ENCODE measurements around the gene FOSL2.

Gene FOSL2

DNA sequence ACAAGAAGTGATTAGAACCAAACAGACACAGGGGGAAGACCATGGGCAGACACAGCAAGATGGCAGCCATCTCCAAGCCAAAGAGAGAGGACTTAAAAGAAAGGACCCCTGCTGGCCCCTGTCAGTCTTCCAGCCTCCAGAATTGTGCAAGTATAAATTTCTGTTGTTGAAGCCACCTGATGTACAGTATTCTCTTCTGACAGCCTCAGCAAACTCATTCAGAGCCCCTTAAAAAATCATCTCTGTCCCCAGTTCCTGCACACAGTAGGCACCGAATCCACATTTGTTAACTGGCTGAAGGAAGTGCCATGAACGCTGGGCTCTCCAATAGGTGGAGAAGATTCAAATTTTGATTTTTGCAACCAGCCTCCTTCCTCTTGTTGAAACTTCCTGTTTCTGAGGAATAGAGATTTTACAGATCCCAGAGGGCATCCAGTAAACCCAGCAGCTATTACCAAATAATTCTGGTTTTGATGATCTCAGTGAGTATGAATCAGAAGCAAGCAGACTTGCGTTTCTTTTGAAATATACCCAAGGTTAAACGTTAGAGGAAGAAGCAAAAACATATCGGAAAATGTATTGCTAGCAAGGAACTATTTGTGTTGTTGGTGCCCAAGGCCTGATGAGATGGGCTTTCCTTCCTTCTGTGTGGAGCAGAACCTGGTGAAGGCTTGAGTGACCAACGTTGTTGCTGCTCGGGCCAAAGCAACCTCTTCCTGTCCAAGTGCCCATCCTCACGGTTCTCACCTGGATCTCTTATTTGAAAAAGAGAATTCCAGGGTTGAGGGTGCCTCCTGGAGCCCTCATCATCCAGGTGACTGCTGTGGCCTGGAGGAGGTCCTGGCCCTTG is 55.5 kb downstream of the FOSL2 start:
- no peak overlapping the region for H3K9ac ChIP-seq (ENCODE audit: low read depth, low read length)
- no peak overlapping the region for H2AFZ ChIP-seq (ENCODE audit: low read depth, low read length)
- H3K27me3 ChIP-seq (ENCODE audit: insufficient read depth, low read length, poor library complexity): no peaks in the 10 kb centered on the region
- no peaks in the 10 kb centered on the region for H3K9me3 ChIP-seq (ENCODE audit: insufficient read depth, low read length, severe bottlenecking)
- TF ChIP-seq EZH2 (IDR thresholded peaks at IDR 0.05; ENCODE audit: borderline replicate concordance, low read depth, low read length, severe bottlenecking): no peak
- TF ChIP-seq, protein P1, sequence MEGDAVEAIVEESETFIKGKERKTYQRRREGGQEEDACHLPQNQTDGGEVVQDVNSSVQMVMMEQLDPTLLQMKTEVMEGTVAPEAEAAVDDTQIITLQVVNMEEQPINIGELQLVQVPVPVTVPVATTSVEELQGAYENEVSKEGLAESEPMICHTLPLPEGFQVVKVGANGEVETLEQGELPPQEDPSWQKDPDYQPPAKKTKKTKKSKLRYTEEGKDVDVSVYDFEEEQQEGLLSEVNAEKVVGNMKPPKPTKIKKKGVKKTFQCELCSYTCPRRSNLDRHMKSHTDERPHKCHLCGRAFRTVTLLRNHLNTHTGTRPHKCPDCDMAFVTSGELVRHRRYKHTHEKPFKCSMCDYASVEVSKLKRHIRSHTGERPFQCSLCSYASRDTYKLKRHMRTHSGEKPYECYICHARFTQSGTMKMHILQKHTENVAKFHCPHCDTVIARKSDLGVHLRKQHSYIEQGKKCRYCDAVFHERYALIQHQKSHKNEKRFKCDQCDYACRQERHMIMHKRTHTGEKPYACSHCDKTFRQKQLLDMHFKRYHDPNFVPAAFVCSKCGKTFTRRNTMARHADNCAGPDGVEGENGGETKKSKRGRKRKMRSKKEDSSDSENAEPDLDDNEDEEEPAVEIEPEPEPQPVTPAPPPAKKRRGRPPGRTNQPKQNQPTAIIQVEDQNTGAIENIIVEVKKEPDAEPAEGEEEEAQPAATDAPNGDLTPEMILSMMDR (IDR thresholded peaks at IDR 0.05; ENCODE audit: borderline replicate concordance, extremely low read depth, low read length, poor library complexity, severe bottlenecking): no peak
- no peak overlapping the region for H3K27ac ChIP-seq (ENCODE audit: low read length)
- no peak for ATAC-seq (ENCODE audit: insufficient read depth, low read depth)
- no peaks in the 10 kb centered on the region for H3K4me1 ChIP-seq (ENCODE audit: insufficient read depth, low read length)
- no peak overlapping the region for H3K4me3 ChIP-seq (ENCODE audit: low read depth in 1 of 2, low read length in 2 of 2)
- no peaks in the 10 kb centered on the region for H4K20me1 ChIP-seq (ENCODE audit: insufficient read depth, low read length)
- H3K4me2 ChIP-seq (ENCODE audit: insufficient read depth, low read length): no peak overlapping the region
- H3K79me2 ChIP-seq (ENCODE audit: insufficient read depth, low read length): no peaks in the 10 kb centered on the region
- H3K36me3 ChIP-seq (ENCODE audit: insufficient read depth, low read length): no peaks in the 10 kb centered on the region
- no peak for DNase-seq

DNA sequence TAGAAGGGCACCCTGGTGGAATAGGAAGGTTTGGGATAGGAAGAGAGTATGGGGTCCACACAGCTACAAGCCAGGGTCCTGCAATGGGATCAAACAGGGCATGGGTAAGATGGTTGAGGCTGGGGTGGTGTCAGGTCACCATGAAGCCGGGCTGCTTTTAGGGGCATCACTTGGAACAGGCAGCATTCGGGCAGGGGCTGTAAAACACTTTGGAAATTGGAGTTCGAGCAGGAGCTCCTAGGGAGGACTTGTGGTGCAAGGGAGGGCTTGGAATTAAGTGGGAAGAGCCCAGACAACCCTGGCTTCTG is 56.1 kb downstream of the FOSL2 start:
- no peak for ATAC-seq (ENCODE audit: insufficient read depth, low read depth)
- TF ChIP-seq EZH2 (IDR thresholded peaks at IDR 0.05; ENCODE audit: borderline replicate concordance, low read depth, low read length, severe bottlenecking): no peak
- TF ChIP-seq, protein P1 (IDR thresholded peaks at IDR 0.05; ENCODE audit: borderline replicate concordance, extremely low read depth, low read length, poor library complexity, severe bottlenecking): no peak
- Histone ChIP-seq H3K4me2 (ENCODE audit: insufficient read depth, low read length) (no peak overlapping the region), H3K4me1 (ENCODE audit: insufficient read depth, low read length) (no peaks in the 10 kb centered on the region), H3K27me3 (ENCODE audit: insufficient read depth, low read length, poor library complexity) (no peaks in the 10 kb centered on the region), H3K36me3 (ENCODE audit: insufficient read depth, low read length) (no peaks in the 10 kb centered on the region), H3K79me2 (ENCODE audit: insufficient read depth, low read length) (no peaks in the 10 kb centered on the region), H3K9me3 (ENCODE audit: insufficient read depth, low read length, severe bottlenecking) (no peaks in the 10 kb centered on the region), H3K27ac (ENCODE audit: low read length) (no peak overlapping the region), H2AFZ (ENCODE audit: low read depth, low read length) (no peak overlapping the region), H3K9ac (ENCODE audit: low read depth, low read length) (no peak overlapping the region), H4K20me1 (ENCODE audit: insufficient read depth, low read length) (no peaks in the 10 kb centered on the region), H3K4me3 (ENCODE audit: low read depth in 1 of 2, low read length in 2 of 2) (no peak overlapping the region)
- no peak for DNase-seq

DNA sequence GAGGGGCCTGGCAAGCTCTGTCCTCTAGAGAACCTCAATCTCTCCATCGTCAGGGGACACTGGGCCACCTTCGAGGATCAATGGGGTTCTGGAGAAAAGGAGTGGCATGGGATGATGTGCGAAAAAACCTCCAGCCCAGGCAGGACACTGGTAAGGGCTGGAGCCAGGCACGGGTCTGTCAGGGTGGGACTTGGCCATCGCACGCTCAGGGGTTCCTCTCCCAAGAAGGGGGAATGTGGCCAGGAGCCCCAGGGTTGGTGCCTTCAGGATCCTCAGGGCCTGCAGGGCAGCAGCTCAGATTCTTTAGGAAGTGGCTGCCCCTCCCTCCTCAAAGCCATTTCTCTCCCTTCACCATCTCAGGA is 56.4 kb downstream of the FOSL2 start:
- no peaks in the 10 kb centered on the region for H4K20me1 ChIP-seq (ENCODE audit: insufficient read depth, low read length)
- H3K4me3 ChIP-seq (ENCODE audit: low read depth in 1 of 2, low read length in 2 of 2): no peak overlapping the region
- H3K27me3 ChIP-seq (ENCODE audit: insufficient read depth, low read length, poor library complexity): no peaks in the 10 kb centered on the region
- H3K79me2 ChIP-seq (ENCODE audit: insufficient read depth, low read length): no peaks in the 10 kb centered on the region
- no peak overlapping the region for H3K4me2 ChIP-seq (ENCODE audit: insufficient read depth, low read length)
- no peak overlapping the region for H3K27ac ChIP-seq (ENCODE audit: low read length)
- DNase-seq (no peak), ATAC-seq (ENCODE audit: insufficient read depth, low read depth) (no peak)
- H3K9me3 ChIP-seq (ENCODE audit: insufficient read depth, low read length, severe bottlenecking): no peaks in the 10 kb centered on the region
- no peak overlapping the region for H3K9ac ChIP-seq (ENCODE audit: low read depth, low read length)
- H3K36me3 ChIP-seq (ENCODE audit: insufficient read depth, low read length): no peaks in the 10 kb centered on the region
- no peak overlapping the region for H2AFZ ChIP-seq (ENCODE audit: low read depth, low read length)
- no peak for TF ChIP-seq EZH2 (IDR thresholded peaks at IDR 0.05; ENCODE audit: borderline replicate concordance, low read depth, low read length, severe bottlenecking)
- TF ChIP-seq, protein P1 (IDR thresholded peaks at IDR 0.05; ENCODE audit: borderline replicate concordance, extremely low read depth, low read length, poor library complexity, severe bottlenecking): no peak
- H3K4me1 ChIP-seq (ENCODE audit: insufficient read depth, low read length): no peaks in the 10 kb centered on the region
